Sigmoid colon (tissue), 4 donors: ENCODE results near the gene FAM3A.

Source experiments
- CTCF ChIP-seq, 4 experiments: fragments of 450-650 bp in 3 of 4; fragments of 200-600 bp in 1 of 4; IDR thresholded peaks; one replicate each; pipeline ENCODE4 v1.5.1; 2016 to 2019; ENCODE audit warnings: antibody characterized with exemption in 4 of 4, mild to moderate bottlenecking in 3 of 4, moderate library complexity in 2 of 4
- EP300 ChIP-seq, 4 donors: sonication (generic); formaldehyde crosslinking; IDR thresholded peaks; one replicate each; pipeline ENCODE4 v1.6.1; 2017; ENCODE audit warnings: antibody characterized with exemption in 4 of 4
- POLR2A ChIP-seq, 2 donors: fragments of 450-650 bp; IDR thresholded peaks; one replicate each; pipeline ENCODE4 v1.6.1; 2016; ENCODE audit warnings: antibody characterized with exemption in 2 of 2, mild to moderate bottlenecking in 2 of 2, moderate library complexity in 2 of 2
- POLR2AphosphoS5 ChIP-seq, 4 donors: sonication (generic); formaldehyde crosslinking; IDR thresholded peaks; one replicate each; pipeline ENCODE4 v1.6.1; 2017; ENCODE audit warnings: antibody characterized with exemption in 4 of 4

GRCh38 chrX:154547245-154548027, 31.4 kb upstream of the FAM3A start, which contains the start of gene IKBKG:
- TF ChIP-seq POLR2A (IDR thresholded peaks at IDR 0.05) (peak; percentile 31 to 35), CTCF (IDR thresholded peaks at IDR 0.05) (no peak), POLR2AphosphoS5 (IDR thresholded peaks at IDR 0.05) (peak; percentile 36 to 73 (median 55)), EP300 (IDR thresholded peaks at IDR 0.05) (no peak)
